D721Med (cell line): Measurements from ENCODE around the gene DMAC2.

Experiments
- DNase-seq: peaks from one replicate; pipeline ENCODE4 v3.0.0; 2011; ENCODE audit warnings: low spot score; ENCODE audit not compliant: insufficient read length
- FAIRE-seq: peaks from 2 replicates; lab custom pipeline; 2011; peaks lifted over from hg19 to GRCh38; lab: Jason Lieb, UNC
- CTCF ChIP-seq: IDR thresholded peaks from 2 replicates; pipeline ENCODE4 v1.5.1; 2012; ENCODE audit warnings: mild to moderate bottlenecking, control low read depth; ENCODE audit not compliant: insufficient read depth; ENCODE audit errors: missing control alignments

DMAC2 gene

GRCh38 chr19:41452584-41453275 is 13.0 kb upstream of the DMAC2 start:
- no peak for DNase-seq
- no peak for TF ChIP-seq CTCF
- FAIRE-seq: no peak

- no peak for TF ChIP-seq CTCF
- FAIRE-seq (no peak), DNase-seq (no peak)
Measured at GRCh38 chr19:41449865-41450178, 10.1 kb upstream of the DMAC2 start.

- DNase-seq (peak; percentile 72), FAIRE-seq (no peak)
- TF ChIP-seq CTCF: peak; percentile 91
Measured at GRCh38 chr19:41449079-41449864, 9.6 kb upstream of the DMAC2 start.

GRCh38 chr19:41447732-41448332 is 8.1 kb upstream of the DMAC2 start:
- DNase-seq (no peak), FAIRE-seq (no peak)
- no peak for TF ChIP-seq CTCF

- FAIRE-seq (no peak), DNase-seq (no peak)
- no peak for TF ChIP-seq CTCF
Measured at GRCh38 chr19:41445575-41445974, 5.9 kb upstream of the DMAC2 start.

GRCh38 chr19:41443813-41444455 is 4.2 kb upstream of the DMAC2 start:
- FAIRE-seq (no peak), DNase-seq (no peak)
- no peak for TF ChIP-seq CTCF
